ENCODE results near the gene SPDYE2B. TPM values are rescaled to one million over a fixed set of nuclear protein-coding genes. Genes with fewer than 3 reads are reported as not detected.
"Not testable (repeated sequence)": the region's sequence is repeated elsewhere in the genome, so short reads cannot be mapped to it uniquely, and the experiment has no call there.

Gene SPDYE2B
- total RNA-seq: not detected
- polyA plus RNA-seq (2013, experiment 1 of 2): 2.0 TPM
- polyA plus RNA-seq (2013, experiment 2 of 2): 3.4 TPM
- total RNA-seq: 0 to 0.08 (median 0) reads per million in 172 experiments

- H3K27me3 Mint-ChIP-seq; DNase-seq; CTCF ChIA-PET; H3K36me3 Mint-ChIP-seq (ENCODE audit: low read depth); H3K4me3 ChIP-seq (ENCODE audit: low read length); H3K9me3 Mint-ChIP-seq; H3K27me3 ChIP-seq (ENCODE audit: control insufficient read depth in 1 of 2, insufficient read depth in 2 of 2, low read length in 2 of 2); H3K4me1 Mint-ChIP-seq (ENCODE audit: low read depth); H3K4me3 Mint-ChIP-seq; H3K4me1 ChIP-seq (ENCODE audit: insufficient read depth, low read length); H3K27ac ChIP-seq (ENCODE audit: low read depth in 1 of 2, low read length in 2 of 2); H3K9me3 ChIP-seq (ENCODE audit: control insufficient read depth in 1 of 2, insufficient read depth in 1 of 2, low read length in 2 of 2); H3K36me3 ChIP-seq (ENCODE audit: insufficient read depth, low read length); H3K27ac Mint-ChIP-seq; POLR2A ChIA-PET; ATAC-seq (ENCODE audit: poor library complexity); intact Hi-C loops (cut with DNase I, micrococcal nuclease): not testable (repeated sequence)
Measured at GRCh38 chr7:102649924-102650323, at the start of gene SPDYE2B. Gene SPDYE2B (plus strand): TSS chr7:102650319. CDS start chr7:102652349, 2,030 bp downstream.

GRCh38 chr7:102602317-102602716, 47.8 kb upstream of the SPDYE2B start:
- H3K4me1 Mint-ChIP-seq (ENCODE audit: low read depth); H3K36me3 ChIP-seq (ENCODE audit: insufficient read depth, low read length); H3K4me1 ChIP-seq (ENCODE audit: insufficient read depth, low read length); intact Hi-C loops (cut with DNase I, micrococcal nuclease); H3K4me3 Mint-ChIP-seq; H3K27ac Mint-ChIP-seq; H3K36me3 Mint-ChIP-seq (ENCODE audit: low read depth); H3K9me3 Mint-ChIP-seq; H3K27me3 Mint-ChIP-seq; H3K9me3 ChIP-seq (ENCODE audit: control insufficient read depth in 1 of 2, insufficient read depth in 1 of 2, low read length in 2 of 2); POLR2A ChIA-PET; H3K4me3 ChIP-seq (ENCODE audit: low read length); DNase-seq; H3K27ac ChIP-seq (ENCODE audit: low read depth in 1 of 2, low read length in 2 of 2); ATAC-seq (ENCODE audit: poor library complexity); CTCF ChIA-PET; H3K27me3 ChIP-seq (ENCODE audit: control insufficient read depth in 1 of 2, insufficient read depth in 2 of 2, low read length in 2 of 2): not testable (repeated sequence)

GRCh38 chr7:102604431-102605145, 45.5 kb upstream of the SPDYE2B start:
- H3K9me3 Mint-ChIP-seq; H3K36me3 ChIP-seq (ENCODE audit: insufficient read depth, low read length); H3K4me3 Mint-ChIP-seq; H3K4me1 Mint-ChIP-seq (ENCODE audit: low read depth); H3K9me3 ChIP-seq (ENCODE audit: control insufficient read depth in 1 of 2, insufficient read depth in 1 of 2, low read length in 2 of 2); H3K27ac Mint-ChIP-seq; POLR2A ChIA-PET; H3K4me3 ChIP-seq (ENCODE audit: low read length); H3K27me3 ChIP-seq (ENCODE audit: control insufficient read depth in 1 of 2, insufficient read depth in 2 of 2, low read length in 2 of 2); H3K36me3 Mint-ChIP-seq (ENCODE audit: low read depth); H3K4me1 ChIP-seq (ENCODE audit: insufficient read depth, low read length); CTCF ChIA-PET; intact Hi-C loops (cut with DNase I, micrococcal nuclease); H3K27ac ChIP-seq (ENCODE audit: low read depth in 1 of 2, low read length in 2 of 2); H3K27me3 Mint-ChIP-seq; ATAC-seq (ENCODE audit: poor library complexity); DNase-seq: not testable (repeated sequence)

- POLR2A ChIA-PET; H3K36me3 Mint-ChIP-seq (ENCODE audit: low read depth); intact Hi-C loops (cut with DNase I, micrococcal nuclease): not testable (repeated sequence)
Measured at GRCh38 chr7:102606848-102607247, 43.3 kb upstream of the SPDYE2B start.

GRCh38 chr7:102609734-102610133, 40.4 kb upstream of the SPDYE2B start:
- ATAC-seq (ENCODE audit: poor library complexity); H3K9me3 ChIP-seq (ENCODE audit: control insufficient read depth in 1 of 2, insufficient read depth in 1 of 2, low read length in 2 of 2); intact Hi-C loops (cut with DNase I, micrococcal nuclease); H3K27ac ChIP-seq (ENCODE audit: low read depth in 1 of 2, low read length in 2 of 2); H3K4me1 Mint-ChIP-seq (ENCODE audit: low read depth); H3K27me3 ChIP-seq (ENCODE audit: control insufficient read depth in 1 of 2, insufficient read depth in 2 of 2, low read length in 2 of 2); H3K27ac Mint-ChIP-seq; H3K27me3 Mint-ChIP-seq; H3K36me3 ChIP-seq (ENCODE audit: insufficient read depth, low read length); POLR2A ChIA-PET; H3K4me1 ChIP-seq (ENCODE audit: insufficient read depth, low read length); H3K4me3 Mint-ChIP-seq; H3K4me3 ChIP-seq (ENCODE audit: low read length); H3K36me3 Mint-ChIP-seq (ENCODE audit: low read depth); H3K9me3 Mint-ChIP-seq; CTCF ChIA-PET: not testable (repeated sequence)
- DNase-seq: peak in 1 of 14 experiments; percentile 29

More at GRCh38 chr7:102606848-102607247, 43.3 kb upstream of the SPDYE2B start:
- ATAC-seq (ENCODE audit: poor library complexity); H3K9me3 ChIP-seq (ENCODE audit: control insufficient read depth in 1 of 2, insufficient read depth in 1 of 2, low read length in 2 of 2); H3K4me3 ChIP-seq (ENCODE audit: low read length); H3K27ac ChIP-seq (ENCODE audit: low read depth in 1 of 2, low read length in 2 of 2); CTCF ChIA-PET; H3K9me3 Mint-ChIP-seq; H3K4me1 ChIP-seq (ENCODE audit: insufficient read depth, low read length); H3K27me3 Mint-ChIP-seq; H3K4me1 Mint-ChIP-seq (ENCODE audit: low read depth); H3K27me3 ChIP-seq (ENCODE audit: control insufficient read depth in 1 of 2, insufficient read depth in 2 of 2, low read length in 2 of 2); H3K36me3 ChIP-seq (ENCODE audit: insufficient read depth, low read length); H3K4me3 Mint-ChIP-seq; H3K27ac Mint-ChIP-seq; DNase-seq: not testable (repeated sequence)

- H3K9me3 ChIP-seq (ENCODE audit: control insufficient read depth in 1 of 2, insufficient read depth in 1 of 2, low read length in 2 of 2); H3K9me3 Mint-ChIP-seq; H3K4me3 ChIP-seq (ENCODE audit: low read length); H3K4me3 Mint-ChIP-seq; H3K36me3 Mint-ChIP-seq (ENCODE audit: low read depth); H3K27ac Mint-ChIP-seq; ATAC-seq (ENCODE audit: poor library complexity); H3K27me3 Mint-ChIP-seq; POLR2A ChIA-PET; H3K4me1 ChIP-seq (ENCODE audit: insufficient read depth, low read length); H3K27me3 ChIP-seq (ENCODE audit: control insufficient read depth in 1 of 2, insufficient read depth in 2 of 2, low read length in 2 of 2); CTCF ChIA-PET; H3K4me1 Mint-ChIP-seq (ENCODE audit: low read depth); H3K27ac ChIP-seq (ENCODE audit: low read depth in 1 of 2, low read length in 2 of 2); H3K36me3 ChIP-seq (ENCODE audit: insufficient read depth, low read length); intact Hi-C loops (cut with DNase I, micrococcal nuclease): not testable (repeated sequence)
- DNase-seq: peak in 1 of 14 experiments; percentile 31
Measured at GRCh38 chr7:102610441-102610840, 39.7 kb upstream of the SPDYE2B start.

GRCh38 chr7:102611013-102611674, 39.0 kb upstream of the SPDYE2B start:
- CTCF ChIA-PET; H3K9me3 Mint-ChIP-seq; H3K27ac Mint-ChIP-seq; H3K4me3 ChIP-seq (ENCODE audit: low read length); POLR2A ChIA-PET; H3K36me3 Mint-ChIP-seq (ENCODE audit: low read depth); H3K9me3 ChIP-seq (ENCODE audit: control insufficient read depth in 1 of 2, insufficient read depth in 1 of 2, low read length in 2 of 2); H3K27me3 ChIP-seq (ENCODE audit: control insufficient read depth in 1 of 2, insufficient read depth in 2 of 2, low read length in 2 of 2); H3K4me1 Mint-ChIP-seq (ENCODE audit: low read depth); H3K36me3 ChIP-seq (ENCODE audit: insufficient read depth, low read length); H3K4me3 Mint-ChIP-seq; H3K27ac ChIP-seq (ENCODE audit: low read depth in 1 of 2, low read length in 2 of 2); H3K27me3 Mint-ChIP-seq; DNase-seq; intact Hi-C loops (cut with DNase I, micrococcal nuclease); H3K4me1 ChIP-seq (ENCODE audit: insufficient read depth, low read length): not testable (repeated sequence)
- ATAC-seq (ENCODE audit: poor library complexity): peak; percentile 87

All from CD4-positive, alpha-beta T cell (primary cell).